LNCAP (cell line): ENCODE measurements around the gene PTPRE.

ENCODE experiments used
- CTCF ChIP-seq: fragments of 450-650 bp; IDR thresholded peaks from 2 replicates; pipeline ENCODE4 v1.5.1; 2017; ENCODE audit warnings: mild to moderate bottlenecking

Gene PTPRE

GRCh38 chr10:127968027-127968441, 61.1 kb downstream of the PTPRE start:
- TF ChIP-seq CTCF = no peak

- no peak for TF ChIP-seq CTCF
These were observed 61.8 kb downstream of the PTPRE start for GRCh38 chr10:127968659-127969058.

GRCh38 chr10:127971101-127971946, 64.4 kb downstream of the PTPRE start:
- no peak for TF ChIP-seq CTCF

GRCh38 chr10:127971963-127972615, 65.2 kb downstream of the PTPRE start:
- no peak for TF ChIP-seq CTCF

GRCh38 chr10:127972751-127973357, 66.0 kb downstream of the PTPRE start:
- no peak for TF ChIP-seq CTCF

- TF ChIP-seq CTCF = no peak
These were observed 66.9 kb downstream of the PTPRE start for GRCh38 chr10:127973791-127974311.

GRCh38 chr10:127974911-127975310, 68.0 kb downstream of the PTPRE start:
- TF ChIP-seq CTCF = no peak
